Mucosa of descending colon (tissue), 3 donors: ENCODE measurements around the gene TMEM14A. TPM values are rescaled to one million over a fixed set of nuclear protein-coding genes. Genes with fewer than 3 reads are reported as not detected.

Experiments
- ATAC-seq: fragments of 200-7000 bp; cut with Tn5 transposase; one replicate; pipeline ENCODE4 v1.9.1; 2020; ENCODE audit warnings: mild to moderate bottlenecking, moderate library complexity
- DNase-seq, 3 donors: peaks; one replicate each; pipeline ENCODE4 v3.0.0-alpha.2; 2020
- H3K36me3 ChIP-seq: fragments of 200-600 bp; one replicate; pipeline ENCODE4 v1.8.0; 2021; ENCODE audit warnings: low read depth, mild to moderate bottlenecking
- H3K4me1 ChIP-seq: fragments of 200-600 bp; one replicate; pipeline ENCODE4 v1.8.0; 2021; ENCODE audit warnings: low read depth, mild to moderate bottlenecking
- H3K4me3 ChIP-seq: fragments of 200-600 bp; one replicate; pipeline ENCODE4 v1.8.0; 2021; ENCODE audit warnings: mild to moderate bottlenecking
- H3K9me3 ChIP-seq: fragments of 200-600 bp; one replicate; pipeline ENCODE4 v1.8.0; 2021; ENCODE audit warnings: mild to moderate bottlenecking
- CTCF ChIP-seq: fragments of 200-600 bp; IDR thresholded peaks from one replicate; pipeline ENCODE4 v1.8.0; 2022; ENCODE audit warnings: antibody characterized with exemption, mild to moderate bottlenecking
- intact Hi-C, 2 donors: fragments of 100-400 bp; cut with DNase I in 1 of 2; cut with micrococcal nuclease in 1 of 2; formaldehyde crosslinking; loops; one replicate each; pipeline versions ENCODE4 v1.11.0 to v1.11.1; 2022; cut with DNase I, micrococcal nuclease
- total RNA-seq, 3 donors: library from RNA; stranded (reverse); fragmentation: NEBNext Ultra II Directional in 2 of 3; extraction: Animal tissue kit (Norgen Biotek cat#: 25700) in 2 of 3; gene quantifications; one replicate each; pipeline versions ENCODE4 v1.2.1 to v1.2.4, GENCODE V29; 2021 to 2023
- donor health status: DM: no; HTN: no; CAD: no; lungs with moderate emphysema.
- donor health status: DM: no; HTN: no; CAD: no.
- donor health status: DM: no; HTN: yes; CAD: no.

TMEM14A gene
- total RNA-seq, 3 donors from 2014 or later: 14.1 to 18.5 (median 17.7) TPM

- peaks cover 14% of the 10 kb centered on the region for H3K4me1 ChIP-seq
Observed at GRCh38 chr6:52728394-52728793, 57.5 kb downstream of the TMEM14A start.

GRCh38 chr6:52729576-52729975, 58.7 kb downstream of the TMEM14A start:
- no peak for TF ChIP-seq CTCF
- no peaks in the 10 kb centered on the region for H3K9me3 ChIP-seq
- intact Hi-C loops: no loop called here
- H3K4me3 ChIP-seq: no peak overlapping the region
- ATAC-seq (no peak), DNase-seq (no peak)
- H3K4me1 ChIP-seq: peaks cover 10% of the 10 kb centered on the region
- no peaks in the 10 kb centered on the region for H3K36me3 ChIP-seq

More at GRCh38 chr6:52728394-52728793, 57.5 kb downstream of the TMEM14A start:
- no peak for ATAC-seq
- H3K4me3 ChIP-seq: no peak overlapping the region
- intact Hi-C loops: no loop called here
- no peaks in the 10 kb centered on the region for H3K9me3 ChIP-seq
- TF ChIP-seq CTCF: no peak
- H3K36me3 ChIP-seq: no peaks in the 10 kb centered on the region
- DNase-seq: no peak

GRCh38 chr6:52731719-52732118, 60.8 kb downstream of the TMEM14A start:
- ATAC-seq (no peak), DNase-seq (no peak)
- no peaks in the 10 kb centered on the region for H3K9me3 ChIP-seq
- no peak overlapping the region for H3K4me3 ChIP-seq
- TF ChIP-seq CTCF: no peak
- H3K4me1 ChIP-seq: no peaks in the 10 kb centered on the region
- no peaks in the 10 kb centered on the region for H3K36me3 ChIP-seq
- intact Hi-C loops: no loop called here

- intact Hi-C loops: no loop called here
- no peak for TF ChIP-seq CTCF
- ATAC-seq: no peak
- no peak for DNase-seq
- Histone ChIP-seq H3K36me3 (no peaks in the 10 kb centered on the region), H3K4me3 (no peak overlapping the region), H3K9me3 (no peaks in the 10 kb centered on the region), H3K4me1 (no peaks in the 10 kb centered on the region)
Observed at GRCh38 chr6:52733172-52733571, 62.3 kb downstream of the TMEM14A start.

- no peak for DNase-seq
- H3K36me3 ChIP-seq: no peaks in the 10 kb centered on the region
- H3K4me1 ChIP-seq: no peaks in the 10 kb centered on the region
- no peak for TF ChIP-seq CTCF
- no peak overlapping the region for H3K4me3 ChIP-seq
- no peak for ATAC-seq
- no peaks in the 10 kb centered on the region for H3K9me3 ChIP-seq
- intact Hi-C loops: no loop called here
Observed at GRCh38 chr6:52734072-52734471, 63.2 kb downstream of the TMEM14A start.

- intact Hi-C loops: no loop called here
- DNase-seq (peak in 2 of 3 donors; percentile 9 to 21), ATAC-seq (no peak)
- H3K9me3 ChIP-seq: no peaks in the 10 kb centered on the region
- no peaks in the 10 kb centered on the region for H3K36me3 ChIP-seq
- H3K4me3 ChIP-seq: no peak overlapping the region
- no peaks in the 10 kb centered on the region for H3K4me1 ChIP-seq
- no peak for TF ChIP-seq CTCF
Observed at GRCh38 chr6:52735071-52735470, 64.2 kb downstream of the TMEM14A start.
